NCI-H69 (cell line): Measurements from ENCODE around the gene BPIFB6.
A peak's percentile ranks its signal among the peaks of the same experiment; 100 is the strongest.

Experiments used
- DNase-seq: peaks from one replicate; lab custom pipeline; 2025; lab: John Stamatoyannopoulos, UW

The BPIFB6 gene

GRCh38 chr20:33002087-33002808 lies 29.2 kb upstream of the BPIFB6 start:
- no peak for DNase-seq

GRCh38 chr20:33004141-33004751 lies 27.2 kb upstream of the BPIFB6 start, which contains the start of gene SUN5:
TSS of gene SUN5 (minus strand) at chr20:33004433. CDS start at chr20:33004340, 93 bp downstream.
- no peak for DNase-seq

GRCh38 chr20:33005132-33005566 lies 26.3 kb upstream of the BPIFB6 start:
- no peak for DNase-seq

DNA sequence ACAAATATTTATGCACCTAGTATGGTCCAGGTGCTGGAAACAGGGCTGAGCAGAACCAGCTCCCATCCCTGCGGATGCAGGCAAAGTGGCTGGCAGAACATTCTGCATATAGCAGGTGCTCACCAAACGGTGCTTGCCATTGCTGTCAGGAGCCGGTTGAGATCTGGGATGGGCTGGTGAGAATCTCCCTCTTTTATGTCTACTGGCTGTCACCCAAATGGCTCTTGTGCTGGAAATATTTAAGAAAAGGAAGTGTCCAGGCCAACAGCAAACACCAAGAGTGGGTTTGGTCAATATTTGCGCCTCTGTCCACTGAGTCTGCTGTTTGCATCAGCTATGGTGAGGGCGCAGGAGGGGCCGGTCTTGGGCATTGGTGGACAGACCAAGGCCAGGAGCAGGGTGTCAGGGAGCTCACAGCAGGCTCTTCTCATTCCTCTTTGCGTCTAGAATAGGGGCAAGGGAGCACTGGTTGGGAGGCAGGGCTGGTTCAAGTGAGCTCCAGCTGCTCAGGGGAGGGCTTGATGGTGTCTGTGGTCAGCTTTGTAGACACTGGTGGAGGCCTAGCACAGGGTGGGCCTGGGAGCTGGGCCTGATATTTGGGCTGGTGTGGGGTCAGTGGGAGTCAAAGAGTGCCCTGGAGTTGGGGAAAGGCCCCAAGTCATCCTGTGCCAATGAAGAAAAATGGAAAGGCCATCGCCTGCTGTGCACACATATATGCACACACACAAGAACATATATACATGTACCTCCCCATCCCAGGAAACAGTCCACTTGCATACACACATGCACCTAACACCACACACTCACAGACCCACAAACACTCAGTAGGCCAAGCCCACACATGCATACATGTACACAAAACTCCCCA lies 25.3 kb upstream of the BPIFB6 start:
- DNase-seq, result no peak

DNA sequence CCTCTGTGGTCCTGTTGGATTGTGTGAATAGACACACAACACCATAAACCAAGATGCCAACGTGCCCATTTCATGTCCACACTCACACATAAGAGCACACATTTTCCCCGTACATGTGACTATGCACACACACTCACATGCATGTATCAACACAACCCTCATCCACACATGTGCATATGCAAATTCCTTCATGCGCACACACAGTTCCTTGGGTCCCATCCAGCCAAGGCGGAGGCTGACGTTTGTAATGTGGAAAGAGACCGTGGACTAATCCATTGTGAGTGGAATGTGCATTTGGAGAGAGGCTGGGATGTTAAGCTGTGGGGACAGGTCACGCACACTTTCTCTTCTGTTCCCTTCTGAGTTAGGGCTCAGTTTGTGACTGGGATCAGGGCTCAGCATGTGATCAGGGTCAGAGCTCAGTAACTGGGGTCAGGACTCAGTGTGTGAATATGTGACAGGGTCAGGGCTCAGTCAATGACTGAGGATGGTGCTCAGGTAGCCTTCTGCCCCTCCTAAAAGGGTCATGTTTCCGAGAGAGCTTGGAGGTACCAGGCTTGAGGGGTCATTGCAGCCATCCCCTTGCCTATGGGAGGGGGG lies 24.6 kb upstream of the BPIFB6 start:
- no peak for DNase-seq

DNA sequence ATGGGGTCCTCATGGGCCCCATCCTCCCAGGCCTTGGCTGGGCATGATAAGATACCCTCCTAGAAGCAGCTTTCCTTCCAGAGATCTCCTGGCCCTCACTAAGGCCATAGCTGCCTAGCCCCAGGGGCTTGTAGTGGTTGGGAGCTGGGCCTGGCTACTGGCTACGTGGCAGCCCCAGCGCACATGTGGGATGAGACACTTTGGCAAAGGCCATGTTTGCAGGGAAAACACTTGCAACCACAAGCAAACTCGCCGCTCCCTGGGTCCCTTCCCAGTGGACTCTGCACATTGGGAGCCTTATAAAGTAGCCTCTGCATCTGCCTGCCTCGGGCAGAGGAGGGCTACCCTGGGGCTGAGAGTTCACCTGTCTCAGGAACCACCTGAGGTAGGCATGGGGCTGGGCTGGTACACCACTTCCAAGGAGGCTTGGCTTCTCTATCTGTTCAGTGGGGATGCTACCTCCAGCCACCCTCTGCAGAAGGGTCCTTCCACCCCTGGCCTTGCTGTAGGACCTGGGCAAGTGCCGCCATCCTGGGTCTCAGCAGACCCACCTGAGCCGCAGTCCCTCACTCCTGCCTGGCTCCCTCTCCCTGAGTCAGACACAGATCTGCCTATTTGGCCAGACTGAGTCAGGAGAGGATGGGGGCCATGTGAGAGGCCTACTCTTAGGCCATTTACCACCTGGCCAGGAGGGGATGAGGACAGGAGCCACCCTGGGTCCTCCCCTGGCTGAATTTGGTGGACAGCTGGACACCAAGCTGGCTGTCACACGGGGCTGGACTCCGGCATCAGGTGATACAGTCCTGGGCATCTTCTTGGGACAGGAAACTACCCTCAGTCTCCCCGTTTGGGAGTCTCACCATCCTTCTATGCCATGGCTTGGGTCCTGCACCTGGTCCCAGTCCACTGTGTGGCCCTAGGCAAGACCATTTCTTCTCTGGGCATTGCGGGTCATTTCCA lies 23.8 kb upstream of the BPIFB6 start, which contains the start of gene BPIFB2:
TSS of gene BPIFB2 (plus strand) at position 329 of the 960 bp plus-strand sequence. CDS start 871 bp downstream, outside the sequence.
- DNase-seq, result no peak

DNA sequence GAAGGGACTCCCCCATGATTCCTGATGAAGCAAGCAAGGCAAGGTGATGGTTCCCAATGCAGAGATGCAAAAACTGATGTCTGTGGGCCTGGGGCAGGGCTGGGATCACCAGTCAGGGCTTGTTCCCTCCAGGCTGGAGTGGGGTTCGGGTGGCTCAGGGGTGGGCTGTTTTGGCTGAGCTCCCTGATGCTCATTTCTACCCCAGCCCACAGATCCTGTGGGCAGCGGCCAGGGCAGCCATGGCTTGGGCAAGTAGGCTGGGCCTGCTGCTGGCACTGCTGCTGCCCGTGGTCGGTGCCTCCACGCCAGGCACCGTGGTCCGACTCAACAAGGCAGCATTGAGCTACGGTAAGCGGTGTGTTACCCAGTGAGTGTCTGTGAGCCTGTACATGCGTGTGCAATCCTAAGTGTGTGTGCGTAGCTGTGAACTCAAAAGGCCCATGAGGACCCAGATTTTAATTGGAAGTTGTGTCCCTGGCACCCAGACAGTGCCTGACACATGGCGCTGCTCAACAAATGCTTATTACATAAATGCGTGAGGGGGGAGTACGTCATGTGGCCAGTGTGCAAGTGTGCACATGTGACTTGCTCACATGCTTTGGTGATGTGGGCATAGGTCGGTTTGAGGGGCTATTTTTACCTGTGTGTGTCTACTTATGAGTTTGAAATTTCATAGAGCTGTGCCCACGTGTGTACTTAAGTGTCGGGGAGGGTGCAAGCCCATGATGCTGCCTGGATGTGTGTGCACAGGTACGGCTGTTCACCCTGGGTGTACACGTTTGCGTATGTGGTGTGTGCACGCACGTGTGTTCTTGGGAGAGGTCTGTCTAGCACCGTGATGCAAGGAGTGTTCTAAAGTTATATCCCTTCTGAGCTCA lies 22.9 kb upstream of the BPIFB6 start:
- DNase-seq, result no peak

- DNase-seq, result peak; percentile 65
These were observed 22.0 kb upstream of the BPIFB6 start for GRCh38 chr20:33009214-33010132.

- no peak for DNase-seq
These were observed 21.3 kb upstream of the BPIFB6 start for GRCh38 chr20:33010133-33010504.

GRCh38 chr20:33010674-33011449 lies 20.6 kb upstream of the BPIFB6 start:
- DNase-seq, result no peak

GRCh38 chr20:33012327-33013189 lies 18.9 kb upstream of the BPIFB6 start:
- no peak for DNase-seq

DNA sequence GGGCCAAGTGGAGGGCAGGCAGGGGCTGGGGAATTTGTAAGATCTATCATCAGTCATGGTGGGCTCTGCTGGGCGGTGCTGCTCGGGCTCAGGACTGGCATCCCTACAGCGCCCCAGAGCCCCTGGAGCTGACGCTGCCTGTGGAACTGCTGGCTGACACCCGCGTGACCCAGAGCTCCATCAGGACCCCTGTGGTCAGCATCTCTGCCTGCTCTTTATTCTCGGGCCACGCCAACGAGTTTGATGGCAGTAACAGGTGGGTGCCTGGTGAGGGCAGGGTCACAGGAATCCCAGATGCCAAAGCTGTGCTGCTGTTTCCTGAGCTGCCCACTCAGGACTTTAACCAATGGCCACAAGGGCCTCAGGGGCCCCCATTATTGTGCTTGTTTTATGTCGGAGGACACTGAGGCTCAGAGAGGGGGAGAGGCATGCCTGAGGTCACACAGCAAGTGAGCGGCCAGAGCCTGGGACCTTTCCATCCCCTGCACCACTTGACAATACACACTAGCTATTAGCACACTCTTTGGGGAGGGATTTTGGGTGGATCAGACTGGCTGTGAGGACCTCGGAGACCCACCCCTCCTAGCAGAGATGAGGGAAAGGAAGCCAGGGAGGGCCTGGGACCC lies 17.6 kb upstream of the BPIFB6 start:
- no peak for DNase-seq

DNA sequence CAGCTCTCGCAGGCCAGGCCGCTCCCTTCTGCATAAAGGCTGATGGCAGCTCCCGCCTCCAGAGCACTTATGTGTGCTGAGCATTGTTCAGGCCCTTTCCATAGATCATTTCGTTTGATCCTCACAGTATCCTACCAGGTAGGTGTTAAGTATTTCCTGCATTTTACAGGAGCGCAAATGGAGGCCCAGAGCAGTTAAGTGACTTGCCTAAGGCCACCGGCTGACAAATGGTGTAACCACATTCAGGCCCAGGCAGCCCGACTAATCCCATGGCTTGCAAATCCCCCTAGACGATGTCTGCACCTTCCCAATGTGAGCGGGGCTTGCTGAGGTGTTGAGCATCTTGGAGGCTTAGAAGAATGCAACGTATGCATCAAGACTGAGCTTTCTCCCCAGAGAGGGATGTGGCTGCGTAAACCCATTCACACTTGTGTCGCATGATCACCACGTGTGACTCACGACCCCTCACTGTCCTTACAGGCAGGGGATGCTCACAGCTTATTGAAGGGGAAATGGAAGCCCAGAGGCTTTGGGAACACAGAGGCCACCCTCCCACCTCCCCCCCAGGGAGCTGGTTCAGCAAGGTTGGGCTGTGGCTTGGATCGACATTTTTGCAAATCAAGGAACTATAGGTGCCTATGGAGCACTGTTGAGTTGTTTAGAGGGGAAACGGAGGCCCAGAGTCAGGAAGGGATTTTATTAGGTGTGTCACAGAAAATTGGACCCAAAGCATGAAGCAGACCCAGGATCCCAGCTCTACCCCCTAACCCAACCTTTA lies 16.9 kb upstream of the BPIFB6 start:
- no peak for DNase-seq

GRCh38 chr20:33015114-33015484 lies 16.3 kb upstream of the BPIFB6 start:
- no peak for DNase-seq

- no peak for DNase-seq
These were observed 15.5 kb upstream of the BPIFB6 start for GRCh38 chr20:33015700-33016580.
